H9 (cell line): ENCODE data around the gene ADAMTS8. TPM values are rescaled to one million over a fixed set of nuclear protein-coding genes. Genes with fewer than 3 reads are reported as not detected.
A peak's percentile ranks its signal among the peaks of the same experiment; 100 is the strongest.

ENCODE experiments used
- DNase-seq: peaks from one replicate; pipeline ENCODE4 v3.0.0-alpha.2; 2017
- H2AFZ ChIP-seq: one replicate; pipeline ENCODE4 v1.6.1; 2013; ENCODE audit warnings: mild to moderate bottlenecking, low read length, control low read depth, moderate library complexity
- H2AK5ac ChIP-seq: 2 replicates; pipeline ENCODE4 v1.6.1; 2013; ENCODE audit warnings: low read length, control low read depth, mixed read lengths; ENCODE audit not compliant: insufficient read length
- H2BK120ac ChIP-seq: one replicate; pipeline ENCODE4 v1.6.1; 2013; ENCODE audit warnings: low read depth, mild to moderate bottlenecking, low read length, control low read depth, inconsistent platforms; ENCODE audit not compliant: poor library complexity, severe bottlenecking
- H2BK12ac ChIP-seq: 2 replicates; pipeline ENCODE4 v1.6.1; 2013; ENCODE audit warnings: low read length, control low read depth, mixed read lengths, low read depth; ENCODE audit not compliant: insufficient read length
- H2BK15ac ChIP-seq: 2 replicates; pipeline ENCODE4 v1.6.1; 2013; ENCODE audit warnings: low read depth, low read length, control low read depth
- H2BK20ac ChIP-seq: one replicate; pipeline ENCODE4 v1.6.1; 2013; ENCODE audit warnings: low read depth, mild to moderate bottlenecking, low read length, control low read depth, inconsistent platforms; ENCODE audit not compliant: poor library complexity, severe bottlenecking
- H2BK5ac ChIP-seq: 2 replicates; pipeline ENCODE4 v1.6.1; 2013; ENCODE audit warnings: low read length, control low read depth, mixed read lengths; ENCODE audit not compliant: insufficient read length
- H3K14ac ChIP-seq: 2 replicates; pipeline ENCODE4 v1.6.1; 2013; ENCODE audit warnings: low read length, control low read depth; ENCODE audit not compliant: insufficient read depth
- H3K18ac ChIP-seq: 2 replicates; pipeline ENCODE4 v1.6.1; 2013; ENCODE audit warnings: low read depth, mild to moderate bottlenecking, mixed read lengths, low read length, control low read depth; ENCODE audit not compliant: insufficient read length
- H3K23ac ChIP-seq: 2 replicates; pipeline ENCODE4 v1.6.1; 2013; ENCODE audit warnings: low read length, control low read depth, mixed read lengths, low read depth; ENCODE audit not compliant: insufficient read length
- H3K23me2 ChIP-seq: 2 replicates; pipeline ENCODE4 v1.6.1; 2013; ENCODE audit warnings: low read depth, mild to moderate bottlenecking, mixed read lengths, low read length, control low read depth; ENCODE audit not compliant: insufficient read length, poor library complexity, severe bottlenecking
- H3K27ac ChIP-seq: 2 replicates; pipeline ENCODE4 v1.5.1; 2013; ENCODE audit warnings: low read length, control low read depth, mixed read lengths, low read depth; ENCODE audit not compliant: insufficient read length
- H3K27me3 ChIP-seq: 2 replicates; pipeline ENCODE4 v1.6.1; 2013; ENCODE audit warnings: low read length, control low read depth, inconsistent platforms; ENCODE audit not compliant: insufficient read depth
- H3K4ac ChIP-seq: 2 replicates; pipeline ENCODE4 v1.6.1; 2013; ENCODE audit warnings: low read depth, mild to moderate bottlenecking, control low read depth, inconsistent platforms, low read length, moderate library complexity
- H3K4me1 ChIP-seq: 2 replicates; pipeline ENCODE4 v1.6.1; 2013; ENCODE audit warnings: low read length, control low read depth, inconsistent platforms; ENCODE audit not compliant: insufficient read depth
- H3K4me2 ChIP-seq: 2 replicates; pipeline ENCODE4 v1.6.1; 2013; ENCODE audit warnings: low read length, control low read depth, mixed read lengths; ENCODE audit not compliant: insufficient read length, insufficient read depth
- H3K56ac ChIP-seq: 2 replicates; pipeline ENCODE4 v1.6.1; 2013; ENCODE audit warnings: low read depth, mild to moderate bottlenecking, mixed read lengths, low read length, control low read depth; ENCODE audit not compliant: insufficient read length
- H3K79me1 ChIP-seq: 2 replicates; pipeline ENCODE4 v1.6.1; 2013; ENCODE audit warnings: low read depth, mild to moderate bottlenecking, moderate library complexity, low read length, control low read depth, inconsistent platforms; ENCODE audit not compliant: insufficient read depth, poor library complexity, severe bottlenecking
- H3K79me2 ChIP-seq: 2 replicates; pipeline ENCODE4 v1.6.1; 2013; ENCODE audit warnings: low read length, control low read depth, inconsistent platforms; ENCODE audit not compliant: insufficient read depth
- H3K9ac ChIP-seq: 2 replicates; pipeline ENCODE4 v1.6.1; 2013; ENCODE audit warnings: low read length, control low read depth, mixed read lengths; ENCODE audit not compliant: insufficient read length; ENCODE audit errors: extremely low read depth
- H3K9me3 ChIP-seq: one replicate; pipeline ENCODE4 v1.6.1; 2013; ENCODE audit warnings: low read depth, low read length, inconsistent platforms; ENCODE audit not compliant: control insufficient read depth
- H3T11ph ChIP-seq: one replicate; pipeline ENCODE4 v1.6.1; 2013; ENCODE audit warnings: mild to moderate bottlenecking, low read length, control low read depth, inconsistent platforms
- H4K20me1 ChIP-seq: one replicate; pipeline ENCODE4 v1.6.1; 2013; ENCODE audit not compliant: control insufficient read depth, insufficient read length, insufficient read depth
- H4K5ac ChIP-seq: 2 replicates; pipeline ENCODE4 v1.6.1; 2013; ENCODE audit warnings: low read depth, mild to moderate bottlenecking, mixed read lengths, low read length, control low read depth; ENCODE audit not compliant: insufficient read length
- H4K8ac ChIP-seq: replicated peaks from 2 replicates; pipeline ENCODE4 v1.6.1; 2013; ENCODE audit warnings: low read length, control low read depth, mixed read lengths, low read depth; ENCODE audit not compliant: insufficient read length
- H4K91ac ChIP-seq: 2 replicates; pipeline ENCODE4 v1.6.1; 2013; ENCODE audit warnings: low read depth, mild to moderate bottlenecking, moderate library complexity, mixed read lengths, low read length, control low read depth; ENCODE audit not compliant: insufficient read length
- H3K27ac Mint-ChIP-seq, 3 experiments: 2 replicates in 2 of 3; 3 replicates in 1 of 3; pipeline ENCODE4 v1.8.0; 2020 to 2021; ENCODE audit warnings: mixed read lengths in 3 of 3, mild to moderate bottlenecking in 1 of 3, moderate library complexity in 1 of 3
- H3K27me3 Mint-ChIP-seq: 2 replicates; pipeline ENCODE4 v1.8.0; 2021; ENCODE audit warnings: low read depth, mild to moderate bottlenecking, moderate library complexity, mixed read lengths
- H3K36me3 Mint-ChIP-seq, 3 experiments: 2 replicates in 2 of 3; 3 replicates in 1 of 3; pipeline ENCODE4 v1.8.0; 2020 to 2021; ENCODE audit warnings: low read depth in 3 of 3, mixed read lengths in 3 of 3; ENCODE audit not compliant: insufficient read depth in 1 of 3
- H3K4me1 Mint-ChIP-seq, 2 experiments: 2 replicates each; pipeline ENCODE4 v1.8.0; 2020; ENCODE audit warnings: mixed read lengths in 2 of 2
- H3K4me3 Mint-ChIP-seq, 2 experiments: 2 replicates in 1 of 2; 3 replicates in 1 of 2; pipeline ENCODE4 v1.8.0; 2020 to 2021; ENCODE audit warnings: mild to moderate bottlenecking in 2 of 2, mixed read lengths in 2 of 2, moderate library complexity in 1 of 2
- H3K9me3 Mint-ChIP-seq, 2 experiments: 2 replicates in 1 of 2; 3 replicates in 1 of 2; pipeline ENCODE4 v1.8.0; 2020; ENCODE audit warnings: mild to moderate bottlenecking in 2 of 2, mixed read lengths in 2 of 2, moderate library complexity in 1 of 2
- WGBS: extraction: QIAGEN DNeasy Blood & Tissue Kit; methylation state at CpG from one replicate; pipeline ENCODE4 v1.1.7; 2013; ENCODE audit warnings: missing lambda C conversion rate, low lambda C conversion rate, mixed read lengths; ENCODE audit not compliant: insufficient read length; ENCODE audit errors: extremely low coverage; 5-methylcytosine and 5-hydroxymethylcytosine counted together
- total RNA-seq: library from RNA; stranded (reverse); gene quantifications from 2 replicates; pipeline ENCODE4 v1.2.1, GENCODE V29; 2021
- TF ChIP-seq, protein P1 (sequence below): fragments of 200-600 bp; sonication (generic); conservative IDR thresholded peaks from 3 replicates; pipeline ENCODE4 v1.8.0; 2021; ENCODE audit warnings: antibody characterized with exemption, mild to moderate bottlenecking

Gene ADAMTS8
- total RNA-seq, 1 experiment from 2014 or later = 5.0 TPM

DNA sequence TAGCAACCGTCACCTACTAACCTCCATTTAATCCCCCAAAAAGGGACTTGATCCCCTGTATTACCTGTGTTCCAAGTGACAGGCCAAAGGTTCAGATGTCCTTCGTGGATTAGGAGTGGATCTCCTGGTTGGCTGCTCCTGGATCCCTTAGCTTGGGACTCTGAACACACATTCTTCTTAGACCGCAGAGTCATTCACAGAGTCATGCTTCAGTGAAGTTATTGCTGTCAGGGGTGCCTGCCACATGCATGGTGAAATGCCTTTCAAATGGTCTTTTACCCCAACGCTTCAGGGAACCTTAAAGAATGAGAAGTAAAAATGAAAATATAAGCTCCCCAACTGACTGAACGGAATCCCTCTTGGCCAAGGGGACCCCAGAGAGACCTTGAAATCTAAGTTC lies 49.1 kb downstream of the ADAMTS8 start:
- Histone ChIP-seq H3K27ac (peak overlapping the region; percentile 2), H2AFZ (no peak overlapping the region), H2BK20ac (no peak overlapping the region), H2AK5ac (peak overlapping the region; percentile 11), H2BK15ac (no peak overlapping the region), H2BK5ac (no peak overlapping the region), H3K9me3 (no peaks in the 10 kb centered on the region), H3K27me3 (no peaks in the 10 kb centered on the region), H4K8ac (no peak overlapping the region), H3K4ac (no peak overlapping the region), H3K23ac (no peak overlapping the region), H4K20me1 (no peaks in the 10 kb centered on the region), H3K79me1 (no peaks in the 10 kb centered on the region), H4K5ac (no peak overlapping the region), H3K56ac (no peak overlapping the region), H3K23me2 (no peaks in the 10 kb centered on the region), H3T11ph (no peak overlapping the region), H4K91ac (no peak overlapping the region), H3K79me2 (no peaks in the 10 kb centered on the region; the same call in 1 of the 2 replicates), H3K18ac (no peak overlapping the region), H3K4me2 (no peak overlapping the region), H3K14ac (no peak overlapping the region), H2BK120ac (no peak overlapping the region), H3K4me1 (peaks cover 12% of the 10 kb centered on the region; the same call in 1 of the 2 replicates), H2BK12ac (peak overlapping the region; percentile 95), H3K9ac (no peak overlapping the region)
- peaks cover 0 to 14% (median 11%) of the 10 kb centered on the region in 3 experiments; a peak in 6 of 7 replicates for H3K36me3 Mint-ChIP-seq
- H3K9me3 Mint-ChIP-seq = peaks cover 6 to 13% of the 10 kb centered on the region in 2 experiments; a peak in 4 of 5 replicates
- TF ChIP-seq, protein P1, sequence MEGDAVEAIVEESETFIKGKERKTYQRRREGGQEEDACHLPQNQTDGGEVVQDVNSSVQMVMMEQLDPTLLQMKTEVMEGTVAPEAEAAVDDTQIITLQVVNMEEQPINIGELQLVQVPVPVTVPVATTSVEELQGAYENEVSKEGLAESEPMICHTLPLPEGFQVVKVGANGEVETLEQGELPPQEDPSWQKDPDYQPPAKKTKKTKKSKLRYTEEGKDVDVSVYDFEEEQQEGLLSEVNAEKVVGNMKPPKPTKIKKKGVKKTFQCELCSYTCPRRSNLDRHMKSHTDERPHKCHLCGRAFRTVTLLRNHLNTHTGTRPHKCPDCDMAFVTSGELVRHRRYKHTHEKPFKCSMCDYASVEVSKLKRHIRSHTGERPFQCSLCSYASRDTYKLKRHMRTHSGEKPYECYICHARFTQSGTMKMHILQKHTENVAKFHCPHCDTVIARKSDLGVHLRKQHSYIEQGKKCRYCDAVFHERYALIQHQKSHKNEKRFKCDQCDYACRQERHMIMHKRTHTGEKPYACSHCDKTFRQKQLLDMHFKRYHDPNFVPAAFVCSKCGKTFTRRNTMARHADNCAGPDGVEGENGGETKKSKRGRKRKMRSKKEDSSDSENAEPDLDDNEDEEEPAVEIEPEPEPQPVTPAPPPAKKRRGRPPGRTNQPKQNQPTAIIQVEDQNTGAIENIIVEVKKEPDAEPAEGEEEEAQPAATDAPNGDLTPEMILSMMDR = no peak
- H3K4me1 Mint-ChIP-seq = peaks cover 57 to 62% of the 10 kb centered on the region in 2 experiments
- no peak overlapping the region for H3K4me3 Mint-ChIP-seq
- H3K27ac Mint-ChIP-seq = peak overlapping the region in 2 of 3 experiments; percentile 68 to 95; a peak in 4 of 7 replicates
- WGBS = no CpG with 5 or more reads among the region's 5 CpGs
- H3K27me3 Mint-ChIP-seq = no peaks in the 10 kb centered on the region
- no peak for DNase-seq
